CD4-positive, alpha-beta memory T cell (primary cell): Measurements from ENCODE around the gene RPL29. TPM values are rescaled to one million over a fixed set of nuclear protein-coding genes. Genes with fewer than 3 reads are reported as not detected.
"Not testable (repeated sequence)": the region's sequence is repeated elsewhere in the genome, so short reads cannot be mapped to it uniquely, and the experiment has no call there.

Source experiments
- CTCF ChIA-PET: fragments of 350-600 bp; sonication (Branson Sonifier 250); formaldehyde crosslinking; loops from one replicate; lab custom pipeline; 2021; ENCODE audit warnings: inconsistent platforms; ENCODE audit not compliant: partially characterized antibody; lab: Charles Lee
- POLR2A ChIA-PET: fragments of 350-600 bp; sonication (Branson Sonifier 250); formaldehyde crosslinking; loops from one replicate; lab custom pipeline; 2021; ENCODE audit not compliant: partially characterized antibody; lab: Charles Lee
- DNase-seq, 5 donors: peaks; one replicate each; pipeline versions ENCODE4 v3.0.0 to v3.0.0-alpha.2; 2020 to 2022; ENCODE audit warnings: mixed read lengths in 1 of 5
- H3K27ac ChIP-seq: one replicate; pipeline ENCODE4 v1.7.0; 2013; ENCODE audit warnings: low read depth, low read length
- H3K27me3 ChIP-seq: 2 replicates; pipeline ENCODE4 v1.7.0; 2013; ENCODE audit warnings: mild to moderate bottlenecking, low read length, moderate library complexity; ENCODE audit not compliant: insufficient read depth
- H3K36me3 ChIP-seq: 2 replicates; pipeline ENCODE4 v1.7.0; 2013; ENCODE audit warnings: mild to moderate bottlenecking, low read length, moderate library complexity; ENCODE audit not compliant: insufficient read depth
- H3K4me1 ChIP-seq: 2 replicates; pipeline ENCODE4 v1.7.0; 2013; ENCODE audit warnings: mild to moderate bottlenecking, low read length, moderate library complexity; ENCODE audit not compliant: insufficient read depth
- H3K4me3 ChIP-seq, 2 donors: one replicate each; pipeline ENCODE4 v1.7.0; 2013; ENCODE audit warnings: low read length in 2 of 2, mild to moderate bottlenecking in 1 of 2
- H3K9me3 ChIP-seq, 2 donors: one replicate each; pipeline ENCODE4 v1.7.0; 2013; ENCODE audit warnings: low read length in 2 of 2, control low read depth in 1 of 2; ENCODE audit not compliant: control insufficient read depth in 1 of 2
- H3K27ac Mint-ChIP-seq, 7 donors: one replicate each; pipeline ENCODE4 v1.8.0; 2020 to 2021; ENCODE audit warnings: mixed read lengths in 7 of 7, mild to moderate bottlenecking in 6 of 7, inconsistent platforms in 3 of 7, moderate library complexity in 3 of 7
- H3K27me3 Mint-ChIP-seq, 2 donors: one replicate each; pipeline ENCODE4 v1.8.0; 2020 to 2021; ENCODE audit warnings: mixed read lengths in 2 of 2
- H3K36me3 Mint-ChIP-seq, 2 donors: one replicate each; pipeline ENCODE4 v1.8.0; 2020 to 2021; ENCODE audit warnings: mixed read lengths in 2 of 2, inconsistent platforms in 1 of 2, mild to moderate bottlenecking in 1 of 2
- H3K4me1 Mint-ChIP-seq, 4 donors: one replicate each; pipeline ENCODE4 v1.8.0; 2020 to 2021; ENCODE audit warnings: mixed read lengths in 4 of 4, mild to moderate bottlenecking in 1 of 4
- H3K4me3 Mint-ChIP-seq, 8 donors: one replicate each; pipeline ENCODE4 v1.8.0; 2020 to 2021; ENCODE audit warnings: mixed read lengths in 8 of 8, mild to moderate bottlenecking in 7 of 8, moderate library complexity in 6 of 8, inconsistent platforms in 3 of 8
- H3K9me3 Mint-ChIP-seq, 8 donors: one replicate each; pipeline ENCODE4 v1.8.0; 2020 to 2021; ENCODE audit warnings: mixed read lengths in 8 of 8, mild to moderate bottlenecking in 5 of 8, inconsistent platforms in 3 of 8, moderate library complexity in 1 of 8
- intact Hi-C: fragments of 100-400 bp; cut with micrococcal nuclease; formaldehyde crosslinking; loops from one replicate; pipeline ENCODE4 v1.15.1; 2023
- polyA plus RNA-seq, 2 donors: library from polyadenylated mRNA; unstranded; fragments of 300-500 nt; fragmentation: Illumina TruSeq; gene quantifications; one replicate each; pipeline ENCODE4 v1.2.3, GENCODE V29; 2021
- total RNA-seq, 2 experiments: library from RNA; stranded (reverse); gene quantifications; one replicate each; pipeline ENCODE4 v1.2.3, GENCODE V29; 2021

RPL29 gene
- total RNA-seq (1,000 to 10,000 TPM; 1,263 to 1,270 TPM), polyA plus RNA-seq (1,000 to 10,000 TPM in 1 of 2 donors, 100 to 1,000 TPM in 1; 967 to 1,467 TPM)

DNA sequence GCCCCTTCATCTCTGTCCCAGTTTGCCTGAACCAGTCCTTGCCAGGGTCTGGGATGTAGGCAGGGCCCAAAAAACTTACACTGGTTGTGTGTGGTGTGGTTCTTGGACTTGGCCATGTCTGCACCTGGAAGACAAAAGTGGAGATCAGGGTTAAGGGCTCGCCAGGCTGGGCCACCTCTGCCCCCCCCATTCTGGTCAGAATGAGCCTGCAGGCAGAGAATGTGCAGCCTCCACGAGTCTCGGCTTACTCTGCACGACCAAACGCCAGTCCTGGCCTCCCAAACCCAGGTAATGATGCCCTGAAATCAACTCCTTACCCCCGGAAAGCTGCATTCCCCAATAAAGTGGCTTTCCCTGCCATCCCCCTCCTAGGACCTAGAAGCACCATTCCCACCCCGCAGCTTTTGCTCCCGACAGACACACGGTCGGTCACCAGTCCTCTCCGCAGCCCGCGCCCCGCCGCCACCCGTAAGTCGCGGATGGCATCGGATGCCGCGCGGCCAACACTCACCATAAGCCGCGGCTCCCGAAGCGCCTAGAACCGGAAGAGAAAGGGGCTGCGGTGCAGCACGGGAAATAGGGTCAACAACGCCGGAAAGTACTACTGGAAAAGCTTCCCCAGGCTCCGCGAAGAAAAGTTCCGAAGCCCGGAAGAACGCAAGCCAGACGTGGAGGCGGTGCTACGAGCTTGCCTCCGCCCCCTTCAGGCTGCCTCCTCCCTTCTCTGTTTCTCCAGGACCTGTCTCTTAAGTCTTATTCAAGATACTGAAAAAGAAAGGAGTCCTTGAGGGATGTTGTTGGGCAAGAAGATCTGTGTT, at the start of gene RPL29:
TSS of gene RPL29 (minus strand) at position 550 of the 818 bp plus-strand sequence. CDS start at position 116, 434 bp downstream.
- Histone ChIP-seq H3K27ac (peak within 1 kb of the TSS; percentile 91), H3K4me1 (peaks cover 30% of the 10 kb centered on the region), H3K36me3 (peaks cover 19% of the 10 kb centered on the region), H3K9me3 (no peaks in the 10 kb centered on the region), H3K27me3 (no peaks in the 10 kb centered on the region), H3K4me3 (peak within 1 kb of the TSS; percentile 94 to 95)
- ChIA-PET CTCF (interaction anchor here (0.9 to 5.9 kb wide), 8 partner anchors 12 to 149 kb away, joined by 3 to 29 read pairs (median 8); partner anchors contain the start of genes ABHD14A, ABHD14B, ACY1 and DUSP7), POLR2A (interaction anchor here (0.7 to 3.3 kb wide), 20 partner anchors 9 to 540 kb away, joined by 3 to 59 read pairs (median 4); partner anchors contain the start of genes ABHD14A, ABHD14B, ACY1 and DUSP7)
- intact Hi-C loops, result loop anchor here (1.0 to 5.0 kb wide), 4 partner anchors 21 to 493 kb away; partner anchors contain the start of genes ABHD14B, DCAF1, PARP3 and POC1A
- Mint-ChIP-seq H3K27me3 (no peaks in the 10 kb centered on the region), H3K27ac (peak within 1 kb of the TSS; percentile 99 to 100 (median 100)), H3K9me3 (no peaks in the 10 kb centered on the region), H3K36me3 (peaks cover 23 to 32% of the 10 kb centered on the region in 2 donors), H3K4me3 (peak within 1 kb of the TSS; percentile 99 to 100 (median 100)), H3K4me1 (peaks cover 16 to 45% (median 29%) of the 10 kb centered on the region in 4 donors)
- DNase-seq, result peak; percentile 91 to 94 (median 94)

GRCh38 chr3:52044869-52045619, 49.3 kb upstream of the RPL29 start:
- intact Hi-C loops, result no loop called here
- no peak for DNase-seq
- Histone ChIP-seq H3K4me3 (no peak overlapping the region), H3K9me3 (no peaks in the 10 kb centered on the region), H3K27me3 (no peaks in the 10 kb centered on the region), H3K27ac (no peak overlapping the region), H3K36me3 (peaks cover 12% of the 10 kb centered on the region), H3K4me1 (peaks cover 24% of the 10 kb centered on the region)
- no peak overlapping the region for H3K4me3 Mint-ChIP-seq
- peaks cover 7 to 19% of the 10 kb centered on the region in 2 donors for H3K36me3 Mint-ChIP-seq
- H3K27ac Mint-ChIP-seq, result peak overlapping the region in 6 of 7 donors; percentile 62 to 90 (median 84)
- ChIA-PET POLR2A (no interaction called here), CTCF (interaction anchor here (2.1 kb wide), 1 partner anchor 8 kb away, joined by 5 read pairs; no protein-coding TSS in a partner anchor)
- peaks cover 9 to 57% (median 29%) of the 10 kb centered on the region in 4 donors for H3K4me1 Mint-ChIP-seq
- H3K9me3 Mint-ChIP-seq, result peaks cover 0 to 2% (median 0%) of the 10 kb centered on the region in 8 donors
- no peaks in the 10 kb centered on the region for H3K27me3 Mint-ChIP-seq

- no peaks in the 10 kb centered on the region for H3K9me3 ChIP-seq
- POLR2A ChIA-PET, result interaction anchor here (1.2 kb wide), 1 partner anchor 12 kb away, joined by 3 read pairs; the partner anchor contains the start of gene DUSP7
- Mint-ChIP-seq H3K27ac (peak overlapping the region in 2 of 7 donors; percentile 11 to 12), H3K4me1 (peaks cover 4 to 45% (median 23%) of the 10 kb centered on the region in 4 donors), H3K27me3 (no peaks in the 10 kb centered on the region), H3K36me3 (peaks cover 0 to 7% of the 10 kb centered on the region in 2 donors), H3K4me3 (no peak overlapping the region), H3K9me3 (peaks cover 0 to 2% (median 0%) of the 10 kb centered on the region in 8 donors)
- H3K27me3 ChIP-seq, result no peaks in the 10 kb centered on the region
- no peak overlapping the region for H3K27ac ChIP-seq
- CTCF ChIA-PET, result interaction anchor here (1.4 to 2.1 kb wide), 2 partner anchors 9 to 80 kb away, joined by 4 to 5 read pairs; no protein-coding TSS in a partner anchor
- H3K4me1 ChIP-seq, result peaks cover 13% of the 10 kb centered on the region
- intact Hi-C loops, result no loop called here
- H3K36me3 ChIP-seq, result peaks cover 4% of the 10 kb centered on the region
- no peak overlapping the region for H3K4me3 ChIP-seq
- DNase-seq, result no peak
Observed at GRCh38 chr3:52043750-52044149, 48.1 kb upstream of the RPL29 start.

- H3K36me3 ChIP-seq, DNase-seq, intact Hi-C loops, H3K4me1 ChIP-seq, H3K9me3 ChIP-seq, H3K27me3 Mint-ChIP-seq, H3K9me3 Mint-ChIP-seq, H3K4me3 Mint-ChIP-seq, H3K36me3 Mint-ChIP-seq, H3K4me3 ChIP-seq, H3K27ac ChIP-seq, H3K27me3 ChIP-seq: not testable (repeated sequence)
- POLR2A ChIA-PET, result interaction anchor here (1.0 to 1.2 kb wide), 2 partner anchors 10 to 13 kb away, joined by 3 read pairs; partner anchors contain the start of gene DUSP7
- CTCF ChIA-PET, result interaction anchor here (1.3 to 2.1 kb wide), 3 partner anchors 10 to 81 kb away, joined by 3 to 5 read pairs (median 4); no protein-coding TSS in a partner anchor
- H3K27ac Mint-ChIP-seq, result peak overlapping the region in 1 of 7 donors; percentile 72
- peaks cover 4 to 39% (median 18%) of the 10 kb centered on the region in 4 donors for H3K4me1 Mint-ChIP-seq
Observed at GRCh38 chr3:52043039-52043438, 47.3 kb upstream of the RPL29 start.

- ChIA-PET CTCF (interaction anchor here (1.4 kb wide), 1 partner anchor 11 kb away, joined by 5 read pairs; no protein-coding TSS in a partner anchor), POLR2A (interaction anchor here (1.1 to 1.2 kb wide), 2 partner anchors 10 to 12 kb away, joined by 3 to 4 read pairs; no protein-coding TSS in a partner anchor)
- H3K4me1 ChIP-seq, result no peaks in the 10 kb centered on the region
- H3K36me3 Mint-ChIP-seq, result no peaks in the 10 kb centered on the region
- no peaks in the 10 kb centered on the region for H3K9me3 ChIP-seq
- intact Hi-C loops, result no loop called here
- H3K27ac ChIP-seq, result no peak overlapping the region
- H3K9me3 Mint-ChIP-seq, result peaks cover 0 to 2% (median 0%) of the 10 kb centered on the region in 8 donors
- H3K4me1 Mint-ChIP-seq, result peaks cover 4 to 28% (median 15%) of the 10 kb centered on the region in 4 donors
- no peak overlapping the region for H3K4me3 ChIP-seq
- DNase-seq, result no peak
- no peaks in the 10 kb centered on the region for H3K36me3 ChIP-seq
- no peaks in the 10 kb centered on the region for H3K27me3 Mint-ChIP-seq
- H3K4me3 Mint-ChIP-seq, result no peak overlapping the region
- H3K27me3 ChIP-seq, result no peaks in the 10 kb centered on the region
- peak overlapping the region in 3 of 7 donors; percentile 41 to 74 (median 48) for H3K27ac Mint-ChIP-seq
Observed at GRCh38 chr3:52041118-52041731, 45.5 kb upstream of the RPL29 start.

- no peaks in the 10 kb centered on the region for H3K9me3 ChIP-seq
- no peaks in the 10 kb centered on the region for H3K4me1 ChIP-seq
- ChIA-PET CTCF (interaction anchor here (1.4 to 1.5 kb wide), 2 partner anchors 12 to 83 kb away, joined by 3 to 5 read pairs; no protein-coding TSS in a partner anchor), POLR2A (interaction anchor here (1.1 to 1.5 kb wide), 2 partner anchors 10 to 12 kb away, joined by 3 to 4 read pairs; no protein-coding TSS in a partner anchor)
- no peak overlapping the region for H3K27ac ChIP-seq
- H3K36me3 ChIP-seq, result no peaks in the 10 kb centered on the region
- no peaks in the 10 kb centered on the region for H3K27me3 Mint-ChIP-seq
- DNase-seq, result no peak
- H3K27ac Mint-ChIP-seq, result peak overlapping the region in 2 of 7 donors; percentile 67 to 74
- peaks cover 4 to 23% (median 15%) of the 10 kb centered on the region in 4 donors for H3K4me1 Mint-ChIP-seq
- H3K4me3 Mint-ChIP-seq, result no peak overlapping the region
- H3K27me3 ChIP-seq, result no peaks in the 10 kb centered on the region
- intact Hi-C loops, result no loop called here
- peaks cover 0 to 2% (median 0%) of the 10 kb centered on the region in 8 donors for H3K9me3 Mint-ChIP-seq
- no peaks in the 10 kb centered on the region for H3K36me3 Mint-ChIP-seq
- H3K4me3 ChIP-seq, result no peak overlapping the region
Observed at GRCh38 chr3:52040600-52040999, 44.9 kb upstream of the RPL29 start.
